AG04450 (cell line): ENCODE data around the gene FYTTD1. TPM values are rescaled to one million over a fixed set of nuclear protein-coding genes. Genes with fewer than 3 reads are reported as not detected.

Experiments
- CTCF ChIA-PET: fragments of 300-600, 350-600 bp; formaldehyde crosslinking; extraction: SDS; loops from one replicate; lab custom pipeline; 2022; ENCODE audit warnings: antibody characterized with exemption, inconsistent platforms; lab: Charles Lee
- POLR2A ChIA-PET: fragments of 350-600 bp; formaldehyde crosslinking; extraction: SDS; loops from one replicate; lab custom pipeline; 2021; ENCODE audit warnings: antibody characterized with exemption, inconsistent platforms; lab: Yijun Ruan, JAX
- DNase-seq: peaks from one replicate; pipeline ENCODE4 v3.0.0-alpha.2; 2011; ENCODE audit warnings: low read depth, low spot score
- H3K27ac ChIP-seq: one replicate; pipeline ENCODE4 v1.5.1; 2012; ENCODE audit warnings: low read depth, low read length, control low read depth
- H3K27me3 ChIP-seq: one replicate; pipeline ENCODE4 v1.6.0; 2012; ENCODE audit warnings: low read length; ENCODE audit not compliant: control insufficient read depth, insufficient read depth
- H3K4me3 ChIP-seq: 2 replicates; pipeline ENCODE4 v1.5.1; 2011; ENCODE audit warnings: mild to moderate bottlenecking, low read depth, low read length, control low read depth
- H3K9me3 ChIP-seq: 2 replicates; pipeline ENCODE4 v1.5.1; 2012; ENCODE audit warnings: low read length; ENCODE audit not compliant: control insufficient read depth, insufficient read depth
- polyA plus RNA-seq: library from polyadenylated mRNA; depleted of rRNA; stranded (reverse); fragments of >200 nt; gene quantifications from 2 replicates; pipeline ENCODE4 v1.2.3, GENCODE V29; 2011; rRNA removed
- TF ChIP-seq, protein P1 (sequence below): IDR thresholded peaks from 2 replicates; pipeline ENCODE4 v1.5.1; 2011; ENCODE audit warnings: low read depth, low read length, control low read depth, inconsistent platforms

FYTTD1 gene
- polyA plus RNA-seq, 1 experiment = 65.5 TPM

DNA sequence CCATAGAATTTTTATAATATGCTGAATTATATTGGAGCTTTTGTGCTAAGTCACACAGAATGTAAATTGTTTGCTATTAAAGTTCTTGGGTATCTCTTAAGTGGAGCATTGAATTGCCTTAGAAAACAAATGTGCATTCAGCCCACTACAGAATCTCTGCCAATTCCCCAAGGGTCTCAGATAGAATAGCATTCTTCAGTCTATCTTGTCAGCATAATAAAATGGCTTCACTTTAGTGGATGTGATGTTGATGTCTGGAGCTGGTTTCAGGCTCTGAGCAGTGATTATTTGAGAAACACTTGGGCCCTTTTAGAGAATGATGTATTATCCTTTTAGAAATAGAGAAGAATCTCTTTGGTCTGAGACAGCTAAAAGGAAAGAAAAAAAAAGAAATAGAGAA is 86.6 kb downstream of the FYTTD1 start:
- POLR2A ChIA-PET = no interaction called here
- Histone ChIP-seq H3K27ac (no peak overlapping the region), H3K27me3 (no peaks in the 10 kb centered on the region), H3K4me3 (no peak overlapping the region), H3K9me3 (no peaks in the 10 kb centered on the region)
- TF ChIP-seq, protein P1, sequence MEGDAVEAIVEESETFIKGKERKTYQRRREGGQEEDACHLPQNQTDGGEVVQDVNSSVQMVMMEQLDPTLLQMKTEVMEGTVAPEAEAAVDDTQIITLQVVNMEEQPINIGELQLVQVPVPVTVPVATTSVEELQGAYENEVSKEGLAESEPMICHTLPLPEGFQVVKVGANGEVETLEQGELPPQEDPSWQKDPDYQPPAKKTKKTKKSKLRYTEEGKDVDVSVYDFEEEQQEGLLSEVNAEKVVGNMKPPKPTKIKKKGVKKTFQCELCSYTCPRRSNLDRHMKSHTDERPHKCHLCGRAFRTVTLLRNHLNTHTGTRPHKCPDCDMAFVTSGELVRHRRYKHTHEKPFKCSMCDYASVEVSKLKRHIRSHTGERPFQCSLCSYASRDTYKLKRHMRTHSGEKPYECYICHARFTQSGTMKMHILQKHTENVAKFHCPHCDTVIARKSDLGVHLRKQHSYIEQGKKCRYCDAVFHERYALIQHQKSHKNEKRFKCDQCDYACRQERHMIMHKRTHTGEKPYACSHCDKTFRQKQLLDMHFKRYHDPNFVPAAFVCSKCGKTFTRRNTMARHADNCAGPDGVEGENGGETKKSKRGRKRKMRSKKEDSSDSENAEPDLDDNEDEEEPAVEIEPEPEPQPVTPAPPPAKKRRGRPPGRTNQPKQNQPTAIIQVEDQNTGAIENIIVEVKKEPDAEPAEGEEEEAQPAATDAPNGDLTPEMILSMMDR = no peak
- CTCF ChIA-PET = no interaction called here
- no peak for DNase-seq

Other genes starting within 250 kb of the FYTTD1 start
- gene BDH1, start 193.9 kb upstream of the FYTTD1 start, polyA plus RNA-seq = 6.1 and 6.6 TPM in 2 replicates
- gene RUBCN, start 13.0 kb upstream of the FYTTD1 start, polyA plus RNA-seq = 8.8 and 9.4 TPM in 2 replicates
- gene LRCH3, start 41.4 kb downstream of the FYTTD1 start, polyA plus RNA-seq = 113 and 127 TPM in 2 replicates
- gene RPL35A, start 200.3 kb downstream of the FYTTD1 start, polyA plus RNA-seq = 1,252 and 1,562 TPM in 2 replicates
- gene LMLN, start 210.3 kb downstream of the FYTTD1 start, polyA plus RNA-seq = 5.1 and 6.4 TPM in 2 replicates